ENCODE measurements around the gene LENG8. TPM values are rescaled to one million over a fixed set of nuclear protein-coding genes. Genes with fewer than 3 reads are reported as not detected.
A peak's percentile ranks its signal among the peaks of the same experiment; 100 is the strongest.
"Not testable (repeated sequence)": the region's sequence is repeated elsewhere in the genome, so short reads cannot be mapped to it uniquely, and the experiment has no call there.

Gene LENG8
- total RNA-seq, 2 experiments from 2014 or later = 63.2 to 137 TPM

- DNase-seq (ENCODE audit: low spot score) = peak; percentile 94
- intact Hi-C loops (cut with micrococcal nuclease; ENCODE audit: unreplicated experiment) = loop anchor here (1.0 kb wide), 1 partner anchor 16 kb away; the partner anchor contains the start of gene LENG8
- no TSS peak for BruUV-seq (replicated peaks)
- TF ChIP-seq CTCF (conservative IDR thresholded peaks at IDR 0.05; ENCODE audit: low read length) (0 out of 2 replicates have a peak, but pooled peaks have one; percentile 22), EZH2phosphoT487 (IDR thresholded peaks at IDR 0.05; ENCODE audit: borderline replicate concordance, low read depth, low read length) (no peak)
- Histone ChIP-seq H3K36me3 (ENCODE audit: insufficient read depth, low read length) (peaks cover 27% of the 10 kb centered on the region), H4K20me1 (ENCODE audit: insufficient read depth, low read length) (no peaks in the 10 kb centered on the region; the same call in 1 of the 2 replicates), H3K4me1 (ENCODE audit: insufficient read depth, low read length, poor library complexity, severe bottlenecking) (peaks cover 20% of the 10 kb centered on the region), H3K4me3 (ENCODE audit: low read depth, low read length, poor library complexity, severe bottlenecking) (peak overlapping the region; percentile 76), H3K9me3 (ENCODE audit: low read length) (no peaks in the 10 kb centered on the region), H3K27ac (ENCODE audit: low read depth, low read length, poor library complexity, severe bottlenecking) (peak overlapping the region; percentile 92), H3K9me2 (ENCODE audit: insufficient read depth, low read length) (no peaks in the 10 kb centered on the region), H3K4me2 (ENCODE audit: low read length) (peak overlapping the region; percentile 88), H2AFZ (ENCODE audit: low read length) (peak overlapping the region; percentile 84), H3K79me2 (ENCODE audit: insufficient read depth, low read depth, low read length) (no peaks in the 10 kb centered on the region)
- CTCF ChIA-PET (ENCODE audit: unreplicated experiment) = no interaction called here
- POLR2A ChIA-PET = no interaction called here
Measured at GRCh38 chr19:54464630-54465425, 15.8 kb downstream of the LENG8 start.

- no peak for DNase-seq (ENCODE audit: low spot score)
- no peaks in the 10 kb centered on the region for H3K9me3 ChIP-seq (ENCODE audit: low read length)
- H3K4me2 ChIP-seq (ENCODE audit: low read length) = no peak overlapping the region
- no peaks in the 10 kb centered on the region for H3K79me2 ChIP-seq (ENCODE audit: insufficient read depth, low read depth, low read length)
- no TSS peak for BruUV-seq (replicated peaks)
- POLR2A ChIA-PET = no interaction called here
- no peak overlapping the region for H3K27ac ChIP-seq (ENCODE audit: low read depth, low read length, poor library complexity, severe bottlenecking)
- no peaks in the 10 kb centered on the region; the same call in 1 of the 2 replicates for H4K20me1 ChIP-seq (ENCODE audit: insufficient read depth, low read length)
- H3K4me3 ChIP-seq (ENCODE audit: low read depth, low read length, poor library complexity, severe bottlenecking) = no peak overlapping the region
- TF ChIP-seq CTCF (conservative IDR thresholded peaks at IDR 0.05; ENCODE audit: low read length) (no peak), EZH2phosphoT487 (IDR thresholded peaks at IDR 0.05; ENCODE audit: borderline replicate concordance, low read depth, low read length) (no peak)
- CTCF ChIA-PET (ENCODE audit: unreplicated experiment) = no interaction called here
- H2AFZ ChIP-seq (ENCODE audit: low read length) = no peak overlapping the region
- peaks cover 22% of the 10 kb centered on the region for H3K36me3 ChIP-seq (ENCODE audit: insufficient read depth, low read length)
- H3K9me2 ChIP-seq (ENCODE audit: insufficient read depth, low read length) = no peaks in the 10 kb centered on the region
- H3K4me1 ChIP-seq (ENCODE audit: insufficient read depth, low read length, poor library complexity, severe bottlenecking) = peaks cover 20% of the 10 kb centered on the region
- intact Hi-C loops (cut with micrococcal nuclease; ENCODE audit: unreplicated experiment) = no loop called here
Measured at GRCh38 chr19:54465426-54466109, 16.6 kb downstream of the LENG8 start.

DNA sequence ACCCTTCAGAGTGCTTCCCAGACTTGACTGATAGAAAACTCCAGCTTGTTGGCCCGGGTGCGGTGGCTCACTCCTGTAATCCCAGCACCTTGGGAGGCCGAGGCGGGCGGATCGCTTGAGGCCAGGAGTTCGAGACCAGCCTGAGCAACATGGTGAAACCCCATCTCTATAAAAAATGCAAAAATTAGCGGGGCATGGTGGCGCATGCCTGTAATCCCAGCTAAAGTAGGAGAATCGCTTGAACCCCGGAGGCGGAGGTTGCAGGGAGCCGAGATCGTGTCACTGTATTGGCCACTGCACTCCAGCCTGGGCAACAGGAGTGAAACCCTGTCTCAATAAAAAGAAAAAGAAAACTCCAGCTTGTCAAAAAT, 17.1 kb downstream of the LENG8 start:
- intact Hi-C loops (cut with micrococcal nuclease; ENCODE audit: unreplicated experiment); H3K9me2 ChIP-seq (ENCODE audit: insufficient read depth, low read length); H3K4me2 ChIP-seq (ENCODE audit: low read length); H4K20me1 ChIP-seq (ENCODE audit: insufficient read depth, low read length); H3K4me3 ChIP-seq (ENCODE audit: low read depth, low read length, poor library complexity, severe bottlenecking); H3K9me3 ChIP-seq (ENCODE audit: low read length); POLR2A ChIA-PET; BruUV-seq (replicated peaks); CTCF ChIA-PET (ENCODE audit: unreplicated experiment); H2AFZ ChIP-seq (ENCODE audit: low read length); H3K79me2 ChIP-seq (ENCODE audit: insufficient read depth, low read depth, low read length); DNase-seq (ENCODE audit: low spot score); H3K27ac ChIP-seq (ENCODE audit: low read depth, low read length, poor library complexity, severe bottlenecking): not testable (repeated sequence)
- Histone ChIP-seq H3K4me1 (ENCODE audit: insufficient read depth, low read length, poor library complexity, severe bottlenecking) (peaks cover 20% of the 10 kb centered on the region), H3K36me3 (ENCODE audit: insufficient read depth, low read length) (peaks cover 17% of the 10 kb centered on the region)

Data from OCI-LY7 (cell line).